ENCODE results near the gene DBH.

DBH gene

GRCh38 chr9:133701981-133702797 lies 66.0 kb downstream of the DBH start:
- DNase-seq (ENCODE audit: low read depth) = no peak

GRCh38 chr9:133702798-133703590 lies 66.8 kb downstream of the DBH start:
- no peak for DNase-seq (ENCODE audit: low read depth)

DNA sequence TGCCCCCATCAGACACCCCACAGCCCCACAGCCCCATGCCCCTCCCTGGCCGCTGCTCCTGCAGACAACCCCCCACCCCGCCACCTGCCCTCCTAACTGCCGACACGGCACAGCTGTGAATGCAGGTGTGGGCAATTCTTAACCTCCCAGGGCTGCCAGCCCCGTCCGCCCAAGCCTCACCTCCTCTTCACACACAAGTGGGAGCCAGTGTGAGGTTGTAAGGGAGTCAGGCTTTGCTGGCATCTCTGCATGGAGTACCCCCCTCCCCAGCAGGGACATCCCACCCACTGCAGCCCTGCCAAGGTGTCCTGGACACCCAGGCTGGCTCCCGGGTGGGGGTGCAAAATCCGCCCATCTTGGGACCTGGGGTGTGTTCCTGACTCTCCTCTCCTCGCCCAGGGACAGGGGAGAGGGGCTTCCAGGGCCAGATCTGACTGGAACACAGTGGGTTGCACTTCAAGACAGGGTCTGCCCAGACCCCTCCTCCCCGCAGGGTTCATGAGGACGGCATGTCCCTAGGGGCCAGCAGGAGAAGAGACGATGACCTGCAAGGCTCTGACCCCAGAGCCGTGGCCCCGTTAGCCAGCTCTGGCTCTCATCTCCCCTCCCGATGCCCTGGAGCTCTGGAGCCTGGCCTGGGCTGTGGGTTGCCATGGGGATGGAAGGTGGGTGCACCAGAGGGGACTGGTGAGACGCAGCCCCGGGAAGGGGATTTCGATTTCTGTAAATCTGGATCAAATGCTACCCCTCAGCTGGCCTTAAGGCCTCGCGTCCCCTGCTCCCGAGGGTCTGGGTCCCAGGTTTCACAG lies 67.6 kb downstream of the DBH start:
- no peak for DNase-seq (ENCODE audit: low read depth)

DNA sequence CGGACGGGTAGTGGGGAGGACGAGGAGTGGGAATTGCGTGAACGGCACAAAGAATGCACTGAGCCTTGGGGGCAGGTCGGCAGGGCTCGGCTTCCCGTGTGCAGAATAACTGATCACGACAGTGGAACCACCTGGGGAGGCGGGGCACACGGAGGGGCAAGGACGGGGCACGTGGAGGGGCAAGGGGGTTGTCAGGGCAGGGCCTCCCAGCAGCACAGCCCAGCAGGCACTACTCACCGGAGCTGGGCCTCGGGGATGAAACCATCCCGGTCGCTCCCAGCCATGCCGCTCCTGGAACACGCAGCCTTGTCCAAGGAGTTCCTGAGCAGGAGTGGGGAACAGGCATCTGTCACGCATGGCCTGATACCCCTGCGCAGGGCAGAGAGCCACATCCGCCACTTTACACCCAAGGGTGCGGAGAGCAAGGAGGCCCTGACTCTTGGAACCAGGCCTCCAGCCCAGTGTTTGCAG lies 68.6 kb downstream of the DBH start:
- DNase-seq (ENCODE audit: low read depth) = no peak

GRCh38 chr9:133705576-133705975 lies 69.4 kb downstream of the DBH start:
- DNase-seq (ENCODE audit: low read depth) = no peak

DNA sequence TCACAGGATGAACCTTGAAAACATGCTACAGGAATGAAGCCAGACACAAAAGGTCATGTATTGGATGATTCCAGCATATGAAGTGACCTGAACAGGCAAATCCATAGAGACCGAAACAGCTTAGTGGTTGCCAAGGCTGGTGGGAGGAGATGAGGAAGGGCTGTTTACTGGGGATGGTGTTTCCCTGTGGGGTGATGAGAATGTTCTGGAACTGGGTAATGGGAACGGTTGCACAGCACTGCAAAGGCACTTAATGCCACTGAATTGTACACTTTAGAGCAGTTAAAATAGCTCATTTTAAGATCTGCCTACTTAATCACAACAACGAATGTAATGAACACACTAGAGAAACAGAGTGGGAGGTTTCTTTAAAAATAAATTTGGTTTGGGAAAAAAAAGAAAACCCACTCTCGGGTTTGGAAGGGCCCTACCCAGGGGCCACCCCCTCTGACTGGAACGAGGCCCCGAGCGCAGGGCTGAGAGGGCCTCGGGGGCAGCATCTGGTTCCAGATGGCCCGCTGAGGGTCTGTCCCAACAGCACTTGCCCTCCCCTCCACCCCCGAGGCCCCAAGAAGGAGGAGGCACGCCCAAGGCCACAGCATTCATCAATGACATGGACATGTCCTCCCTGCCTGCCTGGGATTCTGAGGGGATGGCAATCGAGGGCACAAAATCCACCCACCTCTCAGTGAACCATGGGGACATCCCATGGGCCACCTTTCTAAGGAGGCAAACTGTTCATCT lies 70.3 kb downstream of the DBH start:
- DNase-seq (ENCODE audit: low read depth) = no peak

DNA sequence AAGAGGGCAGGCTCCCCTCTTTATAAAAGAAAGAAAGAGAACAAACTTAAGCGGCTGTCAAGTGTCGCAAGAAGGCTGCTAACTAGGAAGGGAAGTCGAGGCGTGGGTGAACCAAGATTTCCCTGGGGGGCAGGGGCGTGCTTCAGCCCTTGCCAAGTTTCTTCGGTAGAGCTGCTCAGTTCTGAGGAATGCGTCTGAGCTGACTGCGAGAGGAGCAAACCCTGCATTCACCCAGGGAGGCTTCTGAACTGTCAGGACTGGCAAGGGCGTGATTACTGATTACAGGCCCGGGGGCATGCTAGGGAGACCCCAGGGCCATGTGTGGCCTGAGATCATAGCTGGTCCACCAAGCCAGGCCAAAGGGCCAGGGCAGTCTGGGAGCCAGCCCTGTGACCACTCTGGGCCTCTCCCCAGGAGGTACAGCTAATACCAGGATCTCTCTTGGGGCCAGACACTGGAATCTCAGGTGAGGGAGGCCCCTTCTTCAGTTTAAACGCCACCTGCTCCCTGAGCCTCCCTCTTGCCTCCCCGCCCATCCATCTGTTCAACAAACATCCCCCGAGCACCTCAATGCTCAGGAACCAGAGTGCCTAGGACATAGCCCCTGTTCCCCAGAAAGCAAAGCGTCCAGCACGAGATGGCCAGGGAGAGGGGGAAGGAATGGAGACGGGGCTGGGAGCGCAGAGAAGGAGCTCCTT lies 71.1 kb downstream of the DBH start:
- DNase-seq (ENCODE audit: low read depth) = peak; percentile 50

- no peak for DNase-seq (ENCODE audit: low read depth)
Observed at GRCh38 chr9:133707763-133708245, 71.6 kb downstream of the DBH start.

DNA sequence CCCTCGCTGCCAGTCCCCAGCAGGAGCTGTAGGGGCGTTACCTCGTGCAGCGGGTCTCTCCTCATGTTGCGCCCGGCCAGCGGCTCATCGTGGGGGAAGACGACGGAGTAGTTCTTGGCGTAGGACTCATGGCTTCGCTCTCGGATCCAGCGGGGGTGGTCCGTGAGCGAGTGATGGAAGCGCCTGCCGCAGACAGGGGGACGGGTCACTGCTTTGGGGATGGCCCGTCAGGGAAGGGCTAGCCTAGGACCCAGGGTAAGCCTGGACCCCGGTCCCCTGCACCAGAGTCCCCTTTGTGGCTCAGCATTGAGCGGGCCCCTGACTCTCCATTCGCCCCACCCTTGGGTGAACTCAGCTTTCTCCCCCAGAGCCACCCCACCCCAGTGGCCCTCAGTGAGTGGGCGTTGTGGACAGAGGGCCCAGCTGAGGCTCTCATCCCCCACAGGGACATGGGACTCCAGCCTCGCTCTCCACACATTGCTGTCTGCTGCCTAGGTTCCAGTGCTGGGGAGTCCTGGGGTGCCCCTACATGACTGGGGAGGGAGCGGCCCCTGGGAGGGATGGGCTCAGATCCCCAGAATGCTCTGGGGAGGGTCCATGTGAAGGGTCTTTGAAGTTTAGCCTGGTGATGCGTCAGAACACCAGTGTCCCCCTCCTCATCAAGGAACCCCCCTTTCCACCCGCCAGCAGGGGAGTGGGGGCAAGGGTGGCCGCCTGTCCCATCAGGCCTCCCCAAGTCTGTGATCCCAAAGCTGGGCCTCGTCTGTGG lies 72.3 kb downstream of the DBH start:
- no peak for DNase-seq (ENCODE audit: low read depth)
